NCI-H2196 treated with DMSO at 0.1 percent for 48 hours (cell line): ENCODE data around the gene OARD1.

Experiments used
- DNase-seq: peaks from one replicate; lab custom pipeline; 2025; ENCODE audit not compliant: unreplicated experiment; lab: John Stamatoyannopoulos, UW

Gene OARD1

DNA sequence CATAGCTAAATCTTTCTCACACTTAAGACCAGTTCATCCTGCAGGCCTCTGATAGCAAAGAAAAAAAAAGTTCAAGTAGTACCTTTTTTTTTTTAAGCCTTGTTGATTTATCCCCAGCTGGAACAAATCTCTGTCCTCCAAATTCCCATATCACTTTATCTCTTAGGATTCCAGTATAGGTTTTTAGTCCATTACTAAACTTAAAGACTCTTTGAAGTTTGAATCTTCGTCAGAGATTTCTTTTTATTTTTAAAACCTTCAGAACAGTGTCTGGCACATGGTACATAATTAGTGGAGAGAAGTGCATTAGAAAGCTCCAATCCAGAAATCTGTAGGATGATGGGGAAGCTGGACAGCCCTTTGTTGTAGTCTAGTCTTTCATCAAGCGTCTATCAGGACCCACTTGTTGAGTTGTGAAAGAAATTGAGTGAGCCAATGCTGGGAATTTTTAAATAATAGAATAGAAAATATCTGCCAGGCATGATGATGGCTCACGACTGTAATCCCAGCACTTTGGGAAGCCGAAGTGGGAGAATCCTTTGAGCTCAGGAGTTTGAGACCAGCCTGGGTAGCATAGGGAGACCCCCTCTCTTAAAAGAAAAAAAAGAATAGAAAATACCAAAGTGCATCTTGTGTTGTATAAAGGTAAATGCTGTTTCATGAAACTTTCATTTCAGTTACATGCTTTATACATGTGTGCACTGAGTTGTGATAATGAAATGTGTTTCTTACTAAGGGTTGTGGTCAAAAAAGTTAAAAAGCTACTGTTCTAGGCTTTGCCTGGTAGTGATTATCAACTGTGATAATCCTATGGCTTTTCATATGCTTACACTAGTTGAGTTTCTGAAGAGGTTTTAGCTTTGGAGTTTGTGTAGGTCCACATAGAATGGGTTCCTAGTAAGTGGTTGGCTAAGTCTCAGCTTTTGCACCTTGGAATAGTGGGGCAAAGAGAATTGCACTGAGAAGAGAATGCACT lies 3.8 kb upstream of the OARD1 start:
- DNase-seq = no peak

DNA sequence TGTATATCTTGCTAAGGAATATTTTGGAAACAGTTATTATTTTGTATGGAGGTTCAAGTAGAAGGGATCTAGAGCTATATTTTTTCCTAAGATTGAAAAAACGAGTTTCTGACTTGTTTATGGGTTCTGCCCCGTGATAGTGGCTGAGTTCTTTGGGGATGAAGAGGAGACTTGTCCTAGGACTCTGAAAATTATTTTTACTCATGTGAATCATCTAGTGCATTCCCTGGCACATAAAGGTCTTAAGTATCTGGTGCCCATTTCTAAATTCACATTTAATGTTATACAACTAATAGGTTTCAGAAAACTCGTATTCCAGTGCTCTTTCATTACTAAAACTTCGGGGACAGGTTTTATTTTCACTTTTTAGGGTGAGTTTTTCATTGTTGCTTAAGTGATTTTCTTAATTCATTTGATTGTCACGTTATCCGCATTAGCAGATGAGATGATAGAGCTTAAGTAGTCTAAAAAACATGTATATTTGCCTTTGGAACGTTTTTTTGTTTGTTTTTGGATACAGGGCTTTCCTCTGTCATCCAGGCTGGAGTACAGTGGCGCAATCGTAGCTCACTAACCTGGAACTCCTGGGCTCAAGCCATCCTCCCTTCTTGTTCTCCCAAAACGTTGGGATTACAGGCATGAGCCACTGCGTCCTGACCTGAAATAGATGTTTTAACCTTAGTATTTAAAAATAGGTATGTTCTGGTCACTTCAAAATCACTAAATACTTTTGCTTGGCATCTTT lies 2.7 kb upstream of the OARD1 start:
- DNase-seq = no peak

DNA sequence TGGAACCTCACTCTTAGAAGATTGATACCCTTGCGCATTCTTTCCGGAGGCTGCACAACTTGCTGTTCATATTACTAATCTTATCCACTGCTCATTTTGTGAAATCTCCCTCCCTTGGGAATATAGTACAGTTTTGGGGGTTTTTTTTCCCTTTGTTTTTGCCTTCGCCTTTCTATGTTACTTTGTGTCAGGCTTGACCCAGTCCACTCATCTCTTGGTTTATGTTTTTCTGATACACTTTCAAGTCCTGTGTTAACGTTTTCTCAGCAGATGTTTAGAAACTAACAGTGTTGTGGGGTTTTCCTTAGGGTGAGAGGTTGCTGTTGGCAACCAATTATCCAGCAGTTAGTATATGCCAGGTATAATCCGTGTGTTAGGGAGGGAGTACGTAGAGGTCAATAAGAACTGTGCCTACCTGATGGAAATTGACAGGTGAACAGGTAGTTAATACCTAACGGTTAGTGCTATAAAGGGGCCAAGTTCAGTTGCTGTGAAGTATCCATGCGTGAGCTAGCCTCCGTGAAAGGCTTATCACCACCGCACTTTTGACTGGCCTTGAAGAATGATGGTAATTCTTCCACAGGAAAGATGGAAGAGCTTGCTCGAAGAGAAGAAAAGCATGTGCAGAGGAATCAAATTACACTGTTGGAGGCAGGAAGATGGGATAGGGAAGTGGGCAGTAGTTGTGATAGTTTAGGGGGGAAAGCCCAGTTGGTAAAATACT lies 2.0 kb upstream of the OARD1 start:
- DNase-seq = no peak

DNA sequence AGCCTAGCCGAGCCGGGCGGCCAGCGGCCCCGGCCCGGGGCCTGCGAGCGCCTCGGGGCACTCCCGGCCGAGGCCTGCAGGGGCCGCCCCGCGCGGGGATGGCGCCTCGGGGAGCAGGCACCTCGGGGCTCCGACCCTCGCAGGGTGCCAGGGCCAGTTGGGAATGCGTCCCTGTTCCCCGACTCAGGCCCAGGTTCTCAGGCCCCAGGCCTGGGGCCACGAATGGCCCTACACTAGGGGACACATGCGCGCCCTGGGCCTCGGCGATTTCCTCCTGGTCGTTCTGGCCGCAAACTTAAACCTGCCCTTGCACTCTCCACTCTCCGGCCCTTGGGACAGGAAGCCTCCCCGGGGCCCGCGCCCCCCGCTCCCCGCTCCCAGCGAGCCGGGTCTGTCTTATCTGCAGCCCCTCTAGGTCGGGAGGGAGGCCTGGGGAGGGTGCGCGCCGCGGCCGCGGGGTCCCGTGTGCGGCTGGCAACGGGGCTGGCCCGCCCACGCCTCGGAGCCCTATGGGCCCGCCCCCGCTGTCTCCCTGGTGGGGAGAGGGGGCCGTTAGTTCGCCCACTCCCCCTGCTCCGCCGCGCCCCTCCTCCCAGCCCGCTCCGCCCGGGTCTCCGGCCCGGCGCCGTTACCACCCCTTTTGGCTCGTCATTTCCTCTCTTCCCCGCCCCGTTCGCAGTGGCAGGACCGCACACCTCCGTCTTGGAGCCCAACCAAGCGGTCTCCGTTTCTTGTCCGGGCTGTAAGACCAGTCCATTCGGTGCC lies 1.2 kb upstream of the OARD1 start:
- peak; percentile 69 for DNase-seq

DNA sequence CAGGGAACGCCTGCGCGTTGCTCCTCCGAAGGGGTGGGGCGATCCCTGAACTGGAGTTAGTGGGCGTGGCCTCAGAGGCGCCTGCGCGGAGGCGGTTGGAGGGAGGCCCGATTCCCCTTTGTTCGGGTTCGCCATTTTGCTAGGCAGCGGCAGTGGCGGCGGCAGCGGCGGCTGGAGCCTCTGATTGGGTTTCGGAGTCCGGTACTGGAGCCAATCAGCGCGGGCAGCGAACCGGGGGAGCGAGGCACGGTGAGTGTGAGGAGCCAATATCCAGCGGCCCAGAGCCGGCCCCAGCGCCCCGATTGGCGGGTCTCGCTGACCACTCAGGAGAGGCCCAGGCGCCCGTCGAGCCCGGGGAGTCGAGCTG lies 663 bp upstream of the OARD1 start, which contains the start of gene NFYA:
Gene NFYA (plus strand): TSS at position 139 of the 367 bp plus-strand sequence. CDS start 6,116 bp downstream, outside the sequence.
- DNase-seq = no peak

DNA sequence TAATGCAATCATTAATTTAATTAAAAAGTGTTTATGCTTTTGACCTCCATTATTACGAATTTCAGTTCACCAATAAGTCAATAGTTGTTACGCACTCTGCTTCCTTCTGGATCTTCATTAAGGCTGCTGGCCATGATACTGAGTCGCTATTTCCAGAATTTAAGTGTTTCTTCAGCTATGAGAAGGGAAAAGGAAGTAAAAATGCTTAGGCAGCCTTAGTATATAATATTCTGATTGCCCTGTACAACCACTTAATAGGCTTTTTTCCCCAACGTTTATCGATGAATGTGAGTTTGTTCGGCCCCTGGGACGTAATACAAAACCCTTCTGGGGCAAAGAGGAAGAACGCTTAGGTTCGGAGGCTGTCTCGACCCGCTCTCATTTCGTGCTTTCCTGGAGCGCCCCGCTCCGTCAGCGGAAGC lies 644 bp downstream of the OARD1 start:
- DNase-seq = no peak

DNA sequence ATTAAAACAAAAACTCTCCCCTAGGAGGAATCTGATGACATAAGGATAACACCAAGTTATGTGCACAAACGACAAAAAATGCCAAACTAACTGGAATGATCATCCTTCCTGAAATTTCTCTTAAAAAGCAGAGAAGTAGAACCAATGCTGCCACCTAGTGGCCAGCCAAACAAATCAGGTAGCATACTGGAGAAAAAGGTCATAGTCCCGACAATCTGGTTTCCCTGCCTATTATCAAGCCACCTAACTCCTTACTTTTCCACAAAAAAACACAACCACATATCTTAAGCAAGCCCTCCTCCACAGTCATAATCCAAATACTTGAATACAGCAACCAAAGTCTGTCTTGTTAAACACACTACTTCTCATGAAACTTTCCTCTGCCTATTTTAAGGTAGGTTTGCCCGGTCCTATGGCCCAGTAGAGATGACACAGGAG lies 5.3 kb downstream of the OARD1 start:
- DNase-seq = peak; percentile 60

DNA sequence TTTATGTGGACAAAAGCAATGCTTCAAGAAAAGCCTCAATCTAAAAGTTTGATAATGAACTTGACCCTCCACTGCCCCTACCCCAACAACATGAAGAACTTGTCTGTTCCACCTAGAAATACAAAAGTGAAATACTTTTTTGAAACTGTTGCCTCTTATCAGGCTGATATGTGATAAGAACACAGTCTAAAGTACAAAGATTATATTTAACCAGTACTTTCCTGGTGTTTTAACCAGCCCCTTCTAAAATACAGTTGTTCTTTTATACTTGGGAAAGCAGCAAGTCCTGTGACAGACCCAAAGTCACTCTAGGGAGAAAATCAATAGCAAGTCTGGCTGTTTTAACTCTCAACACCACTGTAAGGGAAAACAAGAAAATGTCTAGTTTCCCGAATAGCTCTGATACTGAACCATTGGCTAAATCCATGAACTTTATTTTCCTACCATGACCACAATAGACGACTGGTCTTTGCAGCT lies 6.6 kb downstream of the OARD1 start:
- no peak for DNase-seq

DNA sequence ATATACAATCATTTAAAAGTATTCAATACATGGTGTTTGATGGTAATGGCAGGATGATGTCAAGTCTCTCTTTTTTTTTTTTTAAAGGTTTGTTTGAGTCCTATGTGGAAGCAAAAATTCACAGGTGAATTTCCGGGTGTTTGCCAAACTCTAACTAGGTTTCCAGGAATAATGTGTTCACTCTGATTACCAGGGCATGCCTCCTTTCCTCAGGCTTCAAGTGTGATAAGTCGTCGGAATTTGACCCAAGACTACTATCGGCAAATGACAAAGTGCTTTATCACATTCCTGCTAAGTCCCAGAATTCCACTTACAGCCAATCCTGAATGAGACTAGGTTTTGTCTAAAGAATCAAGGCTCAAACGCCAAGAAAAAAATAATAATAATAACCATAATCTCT lies 7.3 kb downstream of the OARD1 start:
- DNase-seq = no peak

DNA sequence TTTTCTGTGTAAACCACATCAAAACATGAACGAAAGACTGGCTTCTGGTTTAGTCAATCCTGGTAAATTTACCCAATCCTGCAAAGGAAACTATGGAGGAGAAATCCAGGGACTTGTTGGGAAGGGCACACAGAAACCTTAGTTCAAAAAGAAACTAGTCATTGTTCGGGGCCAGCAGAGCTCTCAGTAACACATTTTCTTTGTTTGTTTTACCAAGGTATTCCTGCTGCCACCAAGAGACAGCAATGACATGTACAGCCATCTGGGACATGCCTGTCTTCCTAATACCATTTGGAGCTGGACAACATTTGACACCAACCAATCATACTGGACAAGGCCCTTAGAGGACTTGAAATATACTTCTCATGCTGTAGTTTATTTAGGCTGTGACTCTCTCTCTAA lies 8.3 kb downstream of the OARD1 start:
- DNase-seq = no peak

DNA sequence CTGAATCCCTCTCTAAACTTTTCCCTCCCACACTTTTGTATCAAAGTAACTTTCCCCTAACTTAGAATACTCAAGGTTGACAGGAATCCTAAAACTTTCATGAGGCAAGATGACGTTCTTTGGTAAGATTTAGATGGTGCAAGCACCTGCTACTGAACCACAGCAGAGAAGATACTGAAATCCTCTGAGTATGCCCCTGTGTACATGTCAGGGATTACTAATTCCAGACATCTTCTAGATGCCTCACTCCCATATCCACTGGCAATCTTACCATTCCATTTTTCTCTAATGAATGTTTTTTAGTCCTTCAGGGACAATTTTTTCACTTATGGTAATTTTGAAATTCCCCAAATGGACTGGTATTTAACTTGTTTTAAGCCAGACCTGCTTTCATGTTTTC lies 10.1 kb downstream of the OARD1 start:
- no peak for DNase-seq

DNA sequence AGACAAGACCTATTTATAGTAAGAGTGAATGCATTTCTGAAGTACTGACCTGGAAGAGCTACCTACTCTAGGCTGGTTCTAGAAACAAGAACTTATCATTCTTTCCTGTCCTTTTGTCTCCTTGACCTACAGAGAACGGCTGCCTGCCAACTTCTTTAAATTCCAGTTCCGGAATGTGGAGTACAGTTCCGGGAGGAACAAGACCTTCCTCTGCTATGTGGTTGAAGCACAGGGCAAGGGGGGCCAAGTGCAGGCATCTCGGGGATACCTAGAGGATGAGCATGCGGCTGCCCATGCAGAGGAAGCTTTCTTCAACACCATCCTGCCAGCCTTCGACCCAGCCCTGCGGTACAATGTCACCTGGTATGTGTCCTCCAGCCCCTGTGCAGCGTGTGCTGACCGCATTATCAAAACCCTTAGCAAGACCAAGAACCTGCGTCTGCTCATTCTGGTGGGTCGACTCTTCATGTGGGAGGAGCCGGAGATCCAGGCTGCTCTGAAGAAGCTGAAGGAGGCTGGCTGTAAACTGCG lies 10.9 kb downstream of the OARD1 start:
- no peak for DNase-seq

DNA sequence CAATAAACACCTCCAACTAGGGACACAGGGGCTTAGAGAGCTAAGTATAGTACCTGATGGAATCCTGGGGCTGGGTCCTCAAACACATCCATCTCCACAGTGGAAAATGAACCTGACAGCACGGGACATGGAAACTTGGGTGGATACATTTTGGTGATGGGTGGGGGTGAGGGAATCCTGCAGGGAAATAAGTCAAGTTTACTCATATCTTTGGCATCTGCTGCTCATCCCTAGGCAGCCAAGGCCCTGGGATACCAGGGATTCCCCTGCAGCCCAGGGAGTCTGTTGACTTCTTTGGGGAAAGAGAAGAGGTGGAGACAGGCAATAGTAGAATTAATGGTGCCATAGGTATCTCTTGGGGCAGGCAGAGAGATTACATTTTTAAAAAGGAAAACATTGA lies 12.6 kb downstream of the OARD1 start:
- DNase-seq = no peak

DNA sequence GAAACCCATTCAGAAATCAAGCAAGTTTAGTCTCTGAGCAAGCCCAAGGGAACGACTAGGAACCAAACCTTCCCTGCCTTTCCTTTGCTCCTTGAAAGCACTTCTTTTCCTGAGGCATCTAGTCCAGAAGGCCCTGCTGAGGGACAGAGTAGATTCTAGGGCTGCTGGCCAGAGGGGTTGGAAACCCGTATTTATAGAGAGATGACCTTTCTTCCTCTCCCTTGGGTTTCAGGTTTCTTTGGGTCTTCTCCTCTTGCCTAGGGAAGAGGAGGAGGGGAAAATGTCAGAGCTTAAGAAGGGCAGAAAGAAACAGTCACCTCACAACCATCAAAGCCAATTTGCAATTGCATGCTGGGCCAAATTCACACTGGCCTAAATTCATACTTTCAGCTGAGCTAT lies 13.4 kb downstream of the OARD1 start:
- DNase-seq = no peak

DNA sequence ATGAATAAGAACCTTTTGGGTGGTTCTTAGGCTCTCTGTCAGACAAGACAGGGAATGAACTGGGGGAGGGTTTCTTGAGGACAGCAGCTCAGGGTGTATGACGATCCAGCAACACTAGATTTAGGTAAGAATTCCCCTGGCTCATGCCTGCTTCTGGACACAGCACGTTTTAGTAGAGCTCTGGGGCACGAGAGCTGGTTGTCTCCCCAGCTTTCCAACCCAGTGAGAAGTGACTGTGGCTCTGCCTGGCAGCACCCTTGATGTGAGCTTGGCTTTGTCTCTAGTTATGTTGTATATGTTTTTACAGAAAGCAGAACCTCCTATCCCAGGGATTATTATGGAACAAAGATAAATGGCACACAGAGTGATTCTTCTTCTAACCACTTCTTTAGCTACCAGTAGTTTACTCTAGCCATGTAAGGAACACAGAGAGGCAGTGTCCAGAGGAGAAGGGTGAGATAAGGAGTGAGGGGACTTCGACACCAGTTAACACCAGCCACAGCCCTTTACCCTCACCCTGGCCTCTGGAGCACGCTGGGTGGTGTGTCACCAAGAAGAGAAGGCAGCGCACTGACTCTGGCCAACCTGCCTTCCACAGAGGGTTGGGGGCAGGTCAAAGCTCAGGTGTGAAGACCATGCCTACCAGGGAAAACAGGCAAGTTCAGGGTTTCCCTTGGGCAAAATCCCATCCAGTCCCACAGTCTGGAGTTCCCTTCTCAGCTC lies 15.2 kb downstream of the OARD1 start:
- no peak for DNase-seq

DNA sequence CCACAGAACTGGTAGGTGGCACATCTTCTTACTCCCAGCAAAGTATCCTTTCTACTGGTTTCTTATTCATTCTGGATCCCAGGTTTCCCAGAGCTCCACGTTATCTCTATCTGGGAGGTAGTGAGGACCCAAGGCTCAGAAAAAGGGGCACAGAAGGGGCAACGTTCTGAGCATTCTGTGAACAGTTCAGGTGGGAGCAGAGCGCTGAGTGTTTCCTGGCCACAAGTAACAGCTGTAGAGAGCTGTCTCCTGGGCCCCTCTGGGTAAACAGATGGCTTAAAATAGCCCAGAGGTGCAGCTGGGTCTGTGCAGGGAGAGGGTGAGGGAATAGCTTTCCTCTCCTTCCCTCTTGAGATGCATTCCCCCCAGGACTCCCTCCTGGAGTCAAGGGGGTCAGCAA lies 17.0 kb downstream of the OARD1 start:
- DNase-seq = no peak

DNA sequence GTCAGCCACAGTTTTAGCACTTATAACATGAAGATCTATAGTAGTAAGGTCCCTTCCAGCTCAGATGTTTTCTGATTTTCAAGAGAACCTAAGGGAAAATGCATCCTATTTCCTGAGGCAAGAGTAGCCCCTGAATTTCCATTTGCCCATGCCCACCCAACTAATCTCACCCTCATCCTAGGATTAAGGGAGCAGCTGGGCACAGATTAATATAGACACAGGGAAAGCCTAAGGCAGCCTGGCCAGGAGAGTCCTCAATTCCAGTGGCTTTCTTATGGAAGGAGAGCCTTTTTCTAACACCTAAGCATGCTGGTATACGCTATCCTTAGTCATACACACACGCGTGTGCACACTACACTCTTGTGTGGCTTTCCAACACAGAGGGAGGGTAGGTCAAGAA lies 17.6 kb downstream of the OARD1 start:
- no peak for DNase-seq

DNA sequence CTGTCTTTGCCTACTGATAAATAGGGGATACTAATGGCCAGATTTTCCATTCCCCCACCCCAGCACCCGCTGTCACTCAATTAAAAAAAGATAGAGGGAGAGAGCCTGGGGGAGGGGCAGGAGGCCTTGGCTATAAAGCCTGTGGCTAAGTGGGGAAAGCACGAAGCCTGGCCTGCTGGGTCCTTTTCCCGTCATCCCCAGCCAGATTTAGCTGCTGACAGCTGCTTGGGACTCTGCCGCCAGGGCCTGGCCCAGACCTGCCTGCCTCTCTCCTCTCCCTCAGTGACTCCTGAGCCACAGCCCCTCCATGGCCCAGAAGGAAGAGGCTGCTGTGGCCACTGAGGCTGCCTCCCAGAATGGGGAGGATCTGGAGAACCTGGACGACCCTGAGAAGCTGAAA lies 19.1 kb downstream of the OARD1 start, which contains the start of gene APOBEC2:
Gene APOBEC2 (plus strand): TSS at position 162 of the 400 bp plus-strand sequence. CDS start 146 bp downstream, at position 308.
- no peak for DNase-seq

DNA sequence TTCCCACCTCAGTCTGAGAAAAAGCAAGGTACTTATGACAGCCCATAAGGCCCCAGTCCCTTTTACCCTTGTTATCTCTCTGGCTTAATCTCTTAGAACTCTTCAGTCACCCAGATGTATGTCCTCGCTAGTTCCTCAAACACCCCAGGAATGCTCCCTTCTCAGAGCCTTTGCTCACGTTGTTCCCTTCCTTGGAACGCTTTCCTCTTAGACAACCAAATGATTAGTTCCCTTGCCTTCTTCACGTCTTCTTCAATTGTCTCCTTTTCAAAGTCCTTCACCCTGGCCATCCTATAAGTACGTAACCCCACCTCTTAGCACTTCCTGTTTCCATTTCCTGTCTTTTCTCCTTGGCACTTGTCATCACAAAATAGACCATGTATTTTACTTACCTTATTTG lies 20.3 kb downstream of the OARD1 start:
- DNase-seq = no peak
